NCI-H146 (cell line): Measurements from ENCODE around the gene OCA2.
"Not testable (repeated sequence)": the region's sequence is repeated elsewhere in the genome, so short reads cannot be mapped to it uniquely, and the experiment has no call there.

Experiments used
- DNase-seq: peaks from one replicate; lab custom pipeline; 2025; lab: John Stamatoyannopoulos, UW

Gene OCA2

DNA sequence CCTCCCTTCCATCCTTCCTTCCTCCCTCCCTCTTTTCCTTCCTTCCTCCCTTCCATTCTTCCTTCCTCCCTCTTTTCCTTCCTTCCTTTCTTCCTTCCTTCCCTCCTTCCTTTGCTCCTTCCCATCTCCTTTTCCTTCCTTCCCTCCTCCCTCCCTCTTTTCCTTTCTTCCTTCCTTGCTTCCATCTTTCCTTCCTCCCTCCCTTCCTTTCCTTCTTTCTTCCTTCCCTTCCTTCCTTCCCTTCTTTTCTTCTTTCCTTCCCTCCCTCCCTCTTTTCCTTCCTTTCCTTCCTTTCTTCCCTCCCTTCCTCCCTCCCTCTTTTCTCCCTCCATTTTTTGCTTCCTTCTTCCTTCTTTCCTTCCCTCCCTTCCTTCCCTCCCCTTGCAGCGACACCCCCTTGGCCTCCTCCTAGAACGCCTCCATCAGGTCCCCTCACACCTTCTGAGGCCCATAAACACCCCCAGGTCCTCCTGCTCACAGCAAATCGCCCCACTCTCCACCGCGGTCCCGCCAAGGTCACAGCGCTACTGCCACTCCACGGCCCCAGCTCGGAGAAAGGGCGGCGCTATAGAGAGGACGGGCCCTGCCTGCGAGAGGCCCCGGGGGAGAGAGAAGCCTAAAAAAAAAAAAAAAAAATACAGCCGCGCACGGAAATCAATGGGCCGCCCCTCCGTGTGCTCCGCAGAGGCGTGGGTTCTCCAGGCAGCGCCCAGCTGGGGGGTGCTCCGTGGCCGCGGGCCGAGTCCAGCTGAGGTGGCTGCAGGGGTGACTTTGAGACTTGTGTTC lies 328.2 kb downstream of the OCA2 start:
- DNase-seq: no peak

GRCh38 chr15:27770086-27770607 lies 329.0 kb downstream of the OCA2 start:
- no peak for DNase-seq

- DNase-seq: no peak
These were observed 329.5 kb downstream of the OCA2 start for GRCh38 chr15:27769652-27770051.

DNA sequence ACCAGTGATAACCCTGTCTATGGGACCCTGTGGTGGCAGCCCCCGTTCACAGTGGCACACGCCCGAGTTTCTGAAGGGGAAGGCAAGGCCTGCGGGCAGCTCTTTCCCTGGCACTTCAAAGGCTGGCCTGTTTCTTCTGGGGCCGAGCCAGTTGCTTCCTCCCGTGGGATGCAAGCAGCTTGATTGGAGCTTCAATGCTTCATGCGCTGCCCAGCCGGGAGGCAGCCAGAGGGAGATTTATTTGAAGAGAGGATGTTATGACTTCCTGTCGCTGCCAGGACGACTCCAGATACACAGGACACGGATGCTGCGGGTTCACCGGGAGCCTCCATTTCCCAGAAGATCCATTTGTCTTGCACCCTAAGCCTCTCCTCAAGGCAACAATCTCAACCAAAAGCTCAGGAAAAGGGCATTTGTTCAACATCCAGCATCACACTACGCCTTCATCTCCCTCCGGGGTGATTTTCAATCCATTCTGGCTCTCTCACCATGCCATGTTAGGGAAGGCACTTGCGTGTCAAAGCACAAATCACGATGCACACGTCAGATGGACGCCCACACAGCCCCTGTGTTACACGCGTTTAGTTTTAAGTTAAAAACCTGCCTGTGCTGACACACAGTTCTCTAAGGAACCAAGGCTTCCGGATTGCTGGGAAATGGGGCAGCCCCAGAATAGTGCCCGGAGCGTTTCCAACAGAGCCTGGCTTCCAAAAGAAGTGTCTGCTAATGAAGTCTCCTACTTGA lies 330.2 kb downstream of the OCA2 start:
- no peak for DNase-seq

- DNase-seq: no peak
These were observed 331.0 kb downstream of the OCA2 start for GRCh38 chr15:27767918-27768640.

DNA sequence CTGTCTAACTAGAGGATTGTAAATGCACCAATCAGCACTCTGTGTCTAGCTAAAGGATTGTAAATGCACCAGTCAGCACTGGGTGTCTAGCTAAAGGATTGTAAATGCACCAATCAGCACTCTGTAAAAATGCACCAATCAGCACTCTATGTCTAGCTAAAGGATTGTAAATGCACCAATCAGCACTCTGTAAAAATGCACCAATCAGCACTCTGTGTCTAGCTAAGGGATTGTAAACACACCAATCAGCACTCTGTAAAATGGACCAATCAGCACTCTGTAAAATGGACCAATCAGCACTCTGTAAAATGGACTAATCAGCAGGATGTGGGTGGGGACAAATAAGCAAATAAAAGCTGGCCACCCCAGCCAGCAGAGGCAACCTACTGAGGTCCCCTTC lies 331.7 kb downstream of the OCA2 start:
- not testable (repeated sequence) for DNase-seq

DNA sequence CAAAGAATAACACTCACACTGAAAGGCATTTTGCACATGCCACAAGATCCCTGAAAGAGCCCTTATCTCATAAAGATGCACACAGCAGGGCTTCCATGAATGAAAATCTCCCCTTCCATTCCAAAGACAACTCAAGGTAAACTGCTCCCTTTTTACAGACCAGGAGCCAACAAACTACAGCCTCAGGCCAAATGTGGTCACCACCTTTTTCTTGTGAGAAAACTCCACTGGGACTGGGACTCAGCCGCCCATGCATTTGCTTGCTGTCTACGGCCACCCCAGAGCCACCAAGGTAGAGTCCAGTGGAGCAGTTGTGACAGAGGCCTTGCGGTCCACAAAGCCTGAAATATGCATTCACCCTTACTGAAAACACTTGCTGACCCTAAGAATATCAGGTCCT lies 334.8 kb downstream of the OCA2 start:
- no peak for DNase-seq

- DNase-seq: no peak
These were observed 335.6 kb downstream of the OCA2 start for GRCh38 chr15:27763514-27763913.

GRCh38 chr15:27762471-27762870 lies 336.6 kb downstream of the OCA2 start:
- no peak for DNase-seq

DNA sequence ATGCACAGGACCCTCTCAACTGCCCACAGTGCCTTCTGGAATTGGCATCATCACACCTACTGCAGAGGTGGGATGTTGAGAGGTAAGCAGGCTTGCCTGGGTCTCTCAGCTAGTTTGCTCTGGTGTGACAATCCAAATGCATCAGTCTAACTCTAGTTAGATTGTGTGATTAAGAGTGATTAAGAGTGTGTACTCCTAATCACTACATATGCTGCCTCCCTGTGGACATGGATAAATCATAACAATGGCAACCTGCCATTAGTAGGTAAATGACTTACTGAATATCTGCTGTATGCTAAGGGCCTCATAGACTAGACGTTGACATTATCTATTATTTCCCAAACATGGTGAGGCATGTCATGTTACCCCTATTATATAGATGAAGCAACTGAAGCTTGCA lies 342.1 kb downstream of the OCA2 start:
- DNase-seq: no peak

DNA sequence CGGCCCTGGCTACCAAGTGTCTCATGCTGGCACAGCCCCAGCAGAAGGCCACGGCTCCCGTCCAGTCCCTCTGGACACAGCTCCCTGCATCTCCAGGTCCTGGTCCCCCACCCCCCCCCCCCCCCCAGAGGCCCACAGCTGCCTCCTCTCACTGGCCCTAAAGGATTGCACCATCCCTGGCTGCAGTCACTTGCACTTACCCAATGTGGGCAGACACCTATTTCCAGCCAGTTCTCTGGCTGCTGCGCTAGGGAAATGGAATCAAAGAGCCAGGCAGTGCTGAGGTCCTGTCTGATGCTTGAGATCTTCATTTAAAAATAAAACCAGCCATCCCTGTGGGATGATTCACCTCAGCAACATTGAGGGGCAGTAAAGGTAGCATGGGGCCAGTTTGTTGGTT lies 346.4 kb downstream of the OCA2 start:
- DNase-seq: no peak

- no peak for DNase-seq
These were observed 351.1 kb downstream of the OCA2 start for GRCh38 chr15:27747997-27748396.

DNA sequence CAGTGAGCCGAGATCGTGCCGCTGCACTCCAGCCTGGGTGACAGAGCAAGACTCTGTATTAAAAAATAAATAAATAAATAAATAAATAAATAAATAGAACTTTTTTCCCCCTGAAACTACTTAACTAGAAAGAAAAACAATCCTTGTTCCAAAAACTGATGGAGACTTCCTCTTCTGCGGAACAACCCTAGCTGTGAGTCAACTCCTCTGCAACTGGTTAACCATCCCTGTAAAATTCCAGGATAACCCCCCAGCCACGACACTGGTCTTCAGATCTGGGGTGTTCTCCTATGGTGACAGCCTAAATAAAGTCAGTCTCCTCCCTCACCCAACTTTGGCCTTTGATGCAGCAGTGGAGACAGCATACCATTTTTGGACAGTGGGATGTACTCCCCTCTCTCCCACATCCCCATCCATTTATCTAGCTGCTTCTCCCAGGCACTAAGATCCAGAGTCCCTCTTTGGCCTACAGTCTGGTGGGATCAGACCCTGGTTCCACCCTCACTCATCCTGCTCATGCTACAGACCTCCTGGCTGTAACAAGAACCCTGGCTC lies 352.6 kb downstream of the OCA2 start:
- DNase-seq: no peak

- no peak for DNase-seq
These were observed 354.5 kb downstream of the OCA2 start for GRCh38 chr15:27744641-27745040.

DNA sequence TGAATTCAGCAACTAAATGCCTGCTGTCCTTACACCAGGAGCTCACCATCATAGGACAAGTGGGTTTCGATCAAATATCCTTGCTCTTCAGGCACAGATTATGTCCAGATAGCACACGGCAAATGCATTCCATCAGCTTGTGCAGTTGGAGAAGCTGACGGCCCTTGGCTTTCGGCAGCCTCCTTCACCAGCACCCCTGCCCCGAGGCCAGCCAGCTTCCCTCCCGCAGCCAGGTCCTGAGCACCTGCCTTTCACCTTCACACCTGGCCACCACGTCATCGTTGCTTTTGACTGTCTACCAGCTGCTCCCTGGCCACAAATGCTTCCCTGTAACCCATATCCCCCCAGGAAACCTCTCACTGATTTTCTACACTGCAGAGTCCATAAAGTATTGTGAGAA lies 355.5 kb downstream of the OCA2 start:
- DNase-seq: peak; percentile 41

DNA sequence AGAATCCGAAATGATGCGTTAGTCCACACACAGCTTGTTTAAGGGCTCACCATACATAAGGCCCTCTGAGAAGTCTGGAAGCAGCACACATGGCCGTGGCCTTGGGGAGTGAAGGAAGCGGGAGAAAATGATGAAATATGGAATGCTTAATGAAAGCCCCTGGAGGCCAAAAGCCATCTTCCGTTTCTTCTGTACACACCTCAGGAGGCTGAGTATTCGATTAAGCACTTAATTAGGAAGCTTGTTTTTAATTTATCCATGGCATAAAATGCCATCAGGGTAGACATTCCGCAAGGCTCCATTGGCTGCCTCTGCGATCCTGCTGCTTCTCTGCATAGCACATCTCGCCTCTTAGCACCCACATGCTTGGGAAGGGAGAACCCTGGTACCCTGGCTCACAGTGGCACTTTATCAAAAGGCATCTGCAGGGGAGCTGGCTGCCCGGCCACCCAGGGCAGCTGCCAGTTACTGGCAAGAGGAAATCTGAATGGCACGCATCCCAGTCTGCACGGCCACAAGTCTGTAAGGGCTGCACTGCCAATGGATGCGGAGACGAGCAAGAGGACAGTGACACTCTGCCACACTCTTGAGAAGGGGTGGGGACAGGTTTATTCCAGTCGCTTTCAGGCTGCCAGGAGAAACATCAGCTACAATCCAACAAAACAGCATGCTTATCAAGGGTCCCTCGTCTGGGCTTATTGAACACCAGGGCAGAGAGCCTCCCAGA lies 356.2 kb downstream of the OCA2 start:
- no peak for DNase-seq

GRCh38 chr15:27741226-27741860 lies 357.8 kb downstream of the OCA2 start:
- DNase-seq: no peak

DNA sequence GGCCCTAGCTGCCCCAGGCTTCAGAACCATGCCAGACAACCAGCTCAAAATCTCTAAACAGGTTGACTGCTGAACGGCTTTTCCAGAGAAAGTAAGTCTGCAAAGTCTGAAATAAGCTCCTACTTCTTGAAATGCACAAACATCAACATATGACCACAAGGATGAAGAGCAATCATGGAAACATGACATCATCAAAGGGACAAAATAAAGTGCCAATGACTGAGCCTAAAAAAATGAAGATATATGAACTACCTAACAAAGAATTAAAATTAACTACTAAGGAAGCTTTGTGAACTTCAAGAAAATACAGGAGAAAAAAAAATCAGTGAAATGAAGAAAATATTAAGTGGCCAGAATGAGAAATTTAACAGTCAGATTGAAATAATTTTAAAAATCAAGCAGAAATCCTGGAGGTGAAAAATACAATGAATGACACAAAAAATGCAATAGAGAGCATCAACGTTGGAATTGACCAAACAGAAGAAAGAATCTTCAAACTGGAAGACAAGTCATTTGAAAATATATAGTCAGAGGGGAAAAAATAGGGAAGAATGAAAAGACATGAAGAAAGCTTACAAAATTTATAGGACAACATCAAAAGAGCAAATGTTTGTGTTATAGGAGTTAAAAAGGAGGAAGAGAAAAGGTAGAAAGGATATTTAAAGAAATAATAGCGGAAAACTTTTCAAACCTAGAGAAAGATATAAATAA lies 364.2 kb downstream of the OCA2 start:
- DNase-seq: no peak

DNA sequence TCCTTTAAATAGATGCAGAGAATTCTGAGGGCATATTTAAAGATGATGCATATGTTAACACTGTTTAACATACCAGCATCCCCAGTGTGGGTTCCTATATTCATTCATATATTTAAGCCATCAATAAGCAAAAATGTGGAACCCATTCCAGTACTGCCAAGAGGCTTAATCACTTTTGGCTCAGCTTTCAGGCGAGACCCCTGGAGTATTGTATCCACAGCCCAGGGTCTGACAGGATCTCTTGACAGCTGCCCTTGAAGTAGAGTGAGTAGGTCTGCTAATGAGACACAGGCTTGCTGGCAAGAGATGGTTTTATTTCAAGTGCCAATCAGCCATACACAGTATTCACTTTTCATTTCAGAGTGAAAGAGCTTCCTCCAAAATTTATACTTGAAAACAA lies 367.3 kb downstream of the OCA2 start:
- DNase-seq: no peak

GRCh38 chr15:27730868-27731267 lies 368.2 kb downstream of the OCA2 start:
- DNase-seq: no peak

GRCh38 chr15:27725731-27726130 lies 373.4 kb downstream of the OCA2 start:
- DNase-seq: no peak
